Vagina (tissue), 2 donors: ENCODE results near the gene RFX1. TPM values are rescaled to one million over a fixed set of nuclear protein-coding genes. Genes with fewer than 3 reads are reported as not detected.
"Not testable (repeated sequence)": the region's sequence is repeated elsewhere in the genome, so short reads cannot be mapped to it uniquely, and the experiment has no call there.

Experiments used
- DNase-seq, 2 donors: peaks; one replicate each; pipeline ENCODE4 v3.0.0-alpha.2; 2017; ENCODE audit errors: extremely low spot score in 2 of 2
- H3K27ac ChIP-seq: fragments of 200-600 bp; sonication (generic); one replicate; pipeline ENCODE4 v1.5.1; 2019
- H3K27me3 ChIP-seq: fragments of 200-600 bp; sonication (generic); one replicate; pipeline ENCODE4 v1.5.1; 2019
- H3K36me3 ChIP-seq, 2 donors: fragments of 200-600 bp; sonication (generic); one replicate each; pipeline ENCODE4 v1.5.1; 2017 to 2019
- H3K4me1 ChIP-seq: fragments of 200-600 bp; sonication (generic); one replicate; pipeline ENCODE4 v1.5.1; 2019
- H3K4me3 ChIP-seq, 2 donors: fragments of 200-600 bp; sonication (generic); 1 replicate in 1 of 2; 2 replicates in 1 of 2; pipeline ENCODE4 v1.5.1; 2016 to 2019
- H3K9me3 ChIP-seq: fragments of 200-600 bp; sonication (generic); one replicate; pipeline ENCODE4 v1.5.1; 2019
- CTCF ChIP-seq, 3 experiments: fragments of 450-650 bp in 2 of 3; fragments of 200-600 bp in 1 of 3; sonication (generic) in 1 of 3; IDR thresholded peaks; one replicate each; pipeline ENCODE4 v1.5.1; 2017 to 2019; ENCODE audit warnings: antibody characterized with exemption in 3 of 3, mild to moderate bottlenecking in 2 of 3, moderate library complexity in 2 of 3
- POLR2A ChIP-seq, 2 donors: fragments of 450-650 bp; IDR thresholded peaks; one replicate each; pipeline ENCODE4 v1.6.1; 2017; ENCODE audit warnings: antibody characterized with exemption in 2 of 2, mild to moderate bottlenecking in 2 of 2, moderate library complexity in 2 of 2
- POLR2AphosphoS5 ChIP-seq, 2 donors: sonication (generic); formaldehyde crosslinking; IDR thresholded peaks; one replicate each; pipeline ENCODE4 v1.9.0; 2017; ENCODE audit warnings: antibody characterized with exemption in 2 of 2, mild to moderate bottlenecking in 2 of 2, low read depth in 1 of 2; ENCODE audit not compliant: insufficient read depth in 1 of 2
- intact Hi-C: fragments of 100-400 bp; cut with DNase I; formaldehyde crosslinking; loops from one replicate; pipeline ENCODE4 v1.15.1; 2023
- total RNA-seq: library from RNA; depleted of rRNA; stranded (reverse); fragments of >200 nt; gene quantifications from one replicate; pipeline ENCODE4 v1.2.3, GENCODE V29; 2016

The RFX1 gene
- total RNA-seq, 1 donor from 2014 or later, result 9.6 TPM

GRCh38 chr19:14053032-14053431 is 46.9 kb upstream of the RFX1 start:
- TF ChIP-seq POLR2A (IDR thresholded peaks at IDR 0.05) (no peak), CTCF (IDR thresholded peaks at IDR 0.05) (no peak), POLR2AphosphoS5 (IDR thresholded peaks at IDR 0.05; ENCODE audit: insufficient read depth in 1 of 2, low read depth in 1 of 2) (no peak)
- Histone ChIP-seq H3K4me1 (peaks cover 4% of the 10 kb centered on the region), H3K36me3 (no peaks in the 10 kb centered on the region), H3K9me3 (no peaks in the 10 kb centered on the region), H3K27ac (no peak overlapping the region), H3K4me3 (no peak overlapping the region), H3K27me3 (no peaks in the 10 kb centered on the region)
- intact Hi-C loops, result loop anchor here (5.0 kb wide), 1 partner anchor 166 kb away; no protein-coding TSS in a partner anchor
- DNase-seq, result no peak

- intact Hi-C loops, result loop anchor here (5.0 kb wide), 1 partner anchor 165 kb away; no protein-coding TSS in a partner anchor
- no peaks in the 10 kb centered on the region for H3K27me3 ChIP-seq
- TF ChIP-seq CTCF (IDR thresholded peaks at IDR 0.05) (no peak), POLR2A (IDR thresholded peaks at IDR 0.05) (no peak), POLR2AphosphoS5 (IDR thresholded peaks at IDR 0.05; ENCODE audit: insufficient read depth in 1 of 2, low read depth in 1 of 2) (no peak)
These were observed 46.4 kb upstream of the RFX1 start for GRCh38 chr19:14052470-14052869.

GRCh38 chr19:14051980-14052379 is 45.9 kb upstream of the RFX1 start:
- no peaks in the 10 kb centered on the region for H3K36me3 ChIP-seq
- H3K4me3 ChIP-seq, result no peak overlapping the region
- intact Hi-C loops, result loop anchor here (5.0 kb wide), 1 partner anchor 165 kb away; no protein-coding TSS in a partner anchor
- no peaks in the 10 kb centered on the region for H3K4me1 ChIP-seq
- no peaks in the 10 kb centered on the region for H3K9me3 ChIP-seq
- TF ChIP-seq CTCF (IDR thresholded peaks at IDR 0.05) (no peak), POLR2A (IDR thresholded peaks at IDR 0.05) (no peak), POLR2AphosphoS5 (IDR thresholded peaks at IDR 0.05; ENCODE audit: insufficient read depth in 1 of 2, low read depth in 1 of 2) (no peak)
- no peaks in the 10 kb centered on the region for H3K27me3 ChIP-seq
- no peak for DNase-seq
- no peak overlapping the region for H3K27ac ChIP-seq

More at GRCh38 chr19:14052470-14052869, 46.4 kb upstream of the RFX1 start:
- Histone ChIP-seq H3K4me1 (no peaks in the 10 kb centered on the region), H3K4me3 (no peak overlapping the region), H3K36me3 (no peaks in the 10 kb centered on the region), H3K9me3 (no peaks in the 10 kb centered on the region), H3K27ac (no peak overlapping the region)
- DNase-seq, result no peak

- H3K36me3 ChIP-seq, DNase-seq, H3K9me3 ChIP-seq, H3K27me3 ChIP-seq, H3K27ac ChIP-seq, H3K4me1 ChIP-seq, H3K4me3 ChIP-seq: not testable (repeated sequence)
- intact Hi-C loops, result loop anchor here (5.0 kb wide), 1 partner anchor 164 kb away; no protein-coding TSS in a partner anchor
These were observed 44.8 kb upstream of the RFX1 start for GRCh38 chr19:14050961-14051360.

GRCh38 chr19:14050512-14050911 is 44.4 kb upstream of the RFX1 start:
- no peak for DNase-seq
- Histone ChIP-seq H3K27me3 (no peaks in the 10 kb centered on the region), H3K4me1 (no peaks in the 10 kb centered on the region), H3K36me3 (no peaks in the 10 kb centered on the region), H3K9me3 (no peaks in the 10 kb centered on the region), H3K4me3 (no peak overlapping the region), H3K27ac (no peak overlapping the region)
- TF ChIP-seq POLR2AphosphoS5 (IDR thresholded peaks at IDR 0.05; ENCODE audit: insufficient read depth in 1 of 2, low read depth in 1 of 2), result no peak
- TF ChIP-seq CTCF (IDR thresholded peaks at IDR 0.05), result no peak
- TF ChIP-seq POLR2A (IDR thresholded peaks at IDR 0.05), result no peak
- intact Hi-C loops, result loop anchor here (5.0 kb wide), 1 partner anchor 163 kb away; no protein-coding TSS in a partner anchor
